Measurements from ENCODE around the gene NACA. TPM values are rescaled to one million over a fixed set of nuclear protein-coding genes. Genes with fewer than 3 reads are reported as not detected.

NACA gene
- total RNA-seq, 6 experiments from 2014 or later: 218 to 501 (median 330) TPM

GRCh38 chr12:56722832-56723231 lies 2.3 kb downstream of the NACA start:
- Histone ChIP-seq H3K4me1 (peaks cover 0 to 50% (median 20%) of the 10 kb centered on the region in 4 donors), H3K27me3 (no peaks in the 10 kb centered on the region), H3K4me3 (peak overlapping the region; percentile 3 to 90 (median 83)), H3K9me3 (no peaks in the 10 kb centered on the region), H3K27ac (no peak overlapping the region), H3K36me3 (peaks cover 0 to 18% (median 9%) of the 10 kb centered on the region in 4 donors)
- no peak for TF ChIP-seq POLR2A (IDR thresholded peaks at IDR 0.05)
- no peak for TF ChIP-seq CTCF (IDR thresholded peaks at IDR 0.05)
- DNase-seq (no peak), ATAC-seq (no peak)
- intact Hi-C loops (cut with DNase I): no loop called here
- WGBS (ENCODE audit: insufficient coverage, low coverage, low lambda C conversion rate, missing lambda C conversion rate): 52% methylated on average over 4 of the region's 4 CpGs

- H3K36me3 ChIP-seq: peaks cover 0 to 18% (median 9%) of the 10 kb centered on the region in 4 donors
- H3K27ac ChIP-seq: no peak overlapping the region
- DNase-seq (no peak), ATAC-seq (no peak)
- TF ChIP-seq POLR2A (IDR thresholded peaks at IDR 0.05) (no peak), CTCF (IDR thresholded peaks at IDR 0.05) (no peak)
- peaks cover 0 to 47% (median 19%) of the 10 kb centered on the region in 4 donors for H3K4me1 ChIP-seq
- 35% methylated on average over 2 of the region's 2 CpGs for WGBS (ENCODE audit: insufficient coverage, low coverage, low lambda C conversion rate, missing lambda C conversion rate)
- intact Hi-C loops (cut with DNase I): no loop called here
- no peak overlapping the region for H3K4me3 ChIP-seq
- H3K9me3 ChIP-seq: no peaks in the 10 kb centered on the region
- no peaks in the 10 kb centered on the region for H3K27me3 ChIP-seq
Observed at GRCh38 chr12:56721721-56722120, 3.4 kb downstream of the NACA start.

DNA sequence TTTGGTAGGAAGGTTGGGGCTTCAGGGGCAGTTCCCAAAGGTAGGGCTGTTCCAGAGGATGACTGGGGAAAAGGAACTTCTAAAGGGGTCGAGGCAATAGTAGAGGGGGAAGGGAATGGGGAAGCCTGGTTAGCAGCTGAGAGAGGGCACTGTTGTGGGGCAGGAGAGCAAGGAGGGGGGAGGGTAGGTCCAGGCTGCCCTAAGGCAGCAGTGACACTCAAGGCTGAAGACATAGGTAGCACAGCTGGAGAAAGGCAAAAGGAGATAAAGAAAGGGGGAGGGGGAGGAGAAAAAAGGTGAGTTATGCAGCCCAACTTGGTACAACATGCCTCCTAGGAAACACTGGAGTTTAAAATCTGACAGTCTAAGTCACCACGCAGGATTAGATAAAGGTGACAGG lies 3.9 kb downstream of the NACA start:
- Histone ChIP-seq H3K27ac (no peak overlapping the region), H3K4me3 (no peak overlapping the region), H3K36me3 (peaks cover 0 to 18% (median 10%) of the 10 kb centered on the region in 4 donors), H3K9me3 (no peaks in the 10 kb centered on the region), H3K4me1 (peaks cover 0 to 42% (median 17%) of the 10 kb centered on the region in 4 donors), H3K27me3 (no peaks in the 10 kb centered on the region)
- ATAC-seq: no peak
- WGBS (ENCODE audit: insufficient coverage, low coverage, low lambda C conversion rate, missing lambda C conversion rate): 55% methylated on average over 2 of the region's 2 CpGs
- TF ChIP-seq POLR2A (IDR thresholded peaks at IDR 0.05): no peak
- TF ChIP-seq CTCF (IDR thresholded peaks at IDR 0.05): no peak
- intact Hi-C loops (cut with DNase I): no loop called here
- DNase-seq: peak in 1 of 3 donors; percentile 37

DNA sequence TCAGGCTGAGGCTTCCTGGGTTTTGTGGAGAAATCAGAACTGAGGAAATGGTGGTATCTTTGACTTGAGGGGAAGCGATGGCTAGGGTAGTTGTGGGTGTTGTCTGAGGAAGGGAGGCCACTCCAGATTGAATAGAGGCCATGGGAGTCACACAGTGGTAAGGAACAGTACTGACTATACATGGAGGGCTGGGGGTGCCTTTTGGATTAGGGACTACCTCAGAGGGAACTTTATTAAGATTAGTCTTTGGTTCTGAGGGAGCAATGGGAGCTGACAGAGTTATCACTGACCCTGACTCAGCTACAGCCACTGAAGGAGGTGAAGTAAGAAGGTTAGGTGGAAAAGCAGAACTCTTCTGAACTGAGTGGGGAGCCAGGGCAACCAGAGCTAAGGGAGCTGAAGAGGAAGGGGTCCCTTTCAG lies 4.4 kb downstream of the NACA start:
- peak in 1 of 3 donors; percentile 39 for DNase-seq
- no peaks in the 10 kb centered on the region for H3K27me3 ChIP-seq
- H3K4me1 ChIP-seq: peaks cover 0 to 37% (median 17%) of the 10 kb centered on the region in 4 donors
- no peak for TF ChIP-seq CTCF (IDR thresholded peaks at IDR 0.05)
- no peak for TF ChIP-seq POLR2A (IDR thresholded peaks at IDR 0.05)
- WGBS (ENCODE audit: insufficient coverage, low coverage, low lambda C conversion rate, missing lambda C conversion rate): 21% methylated on average over 1 of the region's 1 CpG
- no peak for ATAC-seq
- peaks cover 0 to 18% (median 10%) of the 10 kb centered on the region in 4 donors for H3K36me3 ChIP-seq
- no peak overlapping the region for H3K27ac ChIP-seq
- no peak overlapping the region for H3K4me3 ChIP-seq
- no peaks in the 10 kb centered on the region for H3K9me3 ChIP-seq
- intact Hi-C loops (cut with DNase I): no loop called here

DNA sequence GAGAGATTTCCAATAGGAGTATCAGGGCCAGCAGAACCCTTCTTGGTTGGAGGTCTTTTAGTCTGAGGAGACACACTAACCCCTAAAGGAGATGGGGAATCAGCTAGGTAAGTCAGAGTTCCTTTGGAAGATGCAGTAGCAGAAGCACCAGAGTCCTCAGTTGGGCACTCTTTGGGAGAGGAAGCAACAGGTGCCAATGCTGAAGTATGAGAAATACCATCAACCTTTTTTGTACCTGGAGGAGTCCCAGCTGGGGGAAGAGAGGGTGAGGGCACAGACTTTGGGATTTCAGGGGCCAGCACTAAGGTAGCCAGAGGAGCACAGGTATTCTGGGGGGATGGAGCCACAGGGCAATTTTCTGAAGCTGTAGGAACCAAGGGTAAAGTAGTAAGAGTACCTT lies 6.0 kb downstream of the NACA start:
- TF ChIP-seq POLR2A (IDR thresholded peaks at IDR 0.05) (no peak), CTCF (IDR thresholded peaks at IDR 0.05) (no peak)
- ATAC-seq: no peak
- Histone ChIP-seq H3K9me3 (no peaks in the 10 kb centered on the region), H3K27me3 (no peaks in the 10 kb centered on the region), H3K4me1 (peaks cover 0 to 33% (median 17%) of the 10 kb centered on the region in 4 donors), H3K27ac (no peak overlapping the region), H3K36me3 (peaks cover 3 to 32% (median 15%) of the 10 kb centered on the region in 4 donors), H3K4me3 (no peak overlapping the region)
- intact Hi-C loops (cut with DNase I): no loop called here
- peak in 1 of 3 donors; percentile 22 for DNase-seq
